Sigmoid colon (tissue), 4 donors: ENCODE measurements around the gene CREBL2.
"Not testable (repeated sequence)": the region's sequence is repeated elsewhere in the genome, so short reads cannot be mapped to it uniquely, and the experiment has no call there.

Source experiments
- EP300 ChIP-seq, 4 donors: sonication (generic); formaldehyde crosslinking; IDR thresholded peaks; one replicate each; pipeline ENCODE4 v1.6.1; 2017; ENCODE audit warnings: antibody characterized with exemption in 4 of 4
- POLR2A ChIP-seq, 2 donors: fragments of 450-650 bp; IDR thresholded peaks; one replicate each; pipeline ENCODE4 v1.6.1; 2016; ENCODE audit warnings: antibody characterized with exemption in 2 of 2, mild to moderate bottlenecking in 2 of 2, moderate library complexity in 2 of 2
- POLR2AphosphoS5 ChIP-seq, 4 donors: sonication (generic); formaldehyde crosslinking; IDR thresholded peaks; one replicate each; pipeline ENCODE4 v1.6.1; 2017; ENCODE audit warnings: antibody characterized with exemption in 4 of 4
- TF ChIP-seq, protein P1 (sequence below), 4 experiments: fragments of 450-650 bp in 3 of 4; fragments of 200-600 bp in 1 of 4; IDR thresholded peaks; one replicate each; pipeline ENCODE4 v1.5.1; 2016 to 2019; ENCODE audit warnings: antibody characterized with exemption in 4 of 4, mild to moderate bottlenecking in 3 of 4, moderate library complexity in 2 of 4

DNA sequence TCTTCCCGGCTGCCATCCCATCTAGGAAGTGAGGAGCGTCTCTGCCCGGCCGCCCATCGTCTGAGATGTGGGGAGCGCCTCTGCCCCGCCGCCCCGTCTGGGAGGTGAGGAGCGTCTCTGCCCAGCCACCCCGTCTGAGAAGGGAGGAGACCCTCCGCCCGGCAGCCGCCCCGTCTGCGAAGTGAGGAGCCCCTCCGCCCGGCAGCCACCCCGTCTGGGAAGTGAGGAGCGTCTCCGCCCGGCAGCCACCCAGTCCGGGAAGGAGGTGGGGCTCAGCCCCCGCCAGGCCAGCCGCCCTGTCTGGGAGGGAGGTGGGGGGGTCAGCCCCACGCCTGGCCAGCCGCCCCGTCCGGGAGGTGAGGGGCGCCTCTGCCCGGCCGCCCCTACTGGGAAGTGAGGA is 45.7 kb upstream of the CREBL2 start:
- TF ChIP-seq, protein P1, sequence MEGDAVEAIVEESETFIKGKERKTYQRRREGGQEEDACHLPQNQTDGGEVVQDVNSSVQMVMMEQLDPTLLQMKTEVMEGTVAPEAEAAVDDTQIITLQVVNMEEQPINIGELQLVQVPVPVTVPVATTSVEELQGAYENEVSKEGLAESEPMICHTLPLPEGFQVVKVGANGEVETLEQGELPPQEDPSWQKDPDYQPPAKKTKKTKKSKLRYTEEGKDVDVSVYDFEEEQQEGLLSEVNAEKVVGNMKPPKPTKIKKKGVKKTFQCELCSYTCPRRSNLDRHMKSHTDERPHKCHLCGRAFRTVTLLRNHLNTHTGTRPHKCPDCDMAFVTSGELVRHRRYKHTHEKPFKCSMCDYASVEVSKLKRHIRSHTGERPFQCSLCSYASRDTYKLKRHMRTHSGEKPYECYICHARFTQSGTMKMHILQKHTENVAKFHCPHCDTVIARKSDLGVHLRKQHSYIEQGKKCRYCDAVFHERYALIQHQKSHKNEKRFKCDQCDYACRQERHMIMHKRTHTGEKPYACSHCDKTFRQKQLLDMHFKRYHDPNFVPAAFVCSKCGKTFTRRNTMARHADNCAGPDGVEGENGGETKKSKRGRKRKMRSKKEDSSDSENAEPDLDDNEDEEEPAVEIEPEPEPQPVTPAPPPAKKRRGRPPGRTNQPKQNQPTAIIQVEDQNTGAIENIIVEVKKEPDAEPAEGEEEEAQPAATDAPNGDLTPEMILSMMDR (IDR thresholded peaks at IDR 0.05), result not testable (repeated sequence)
- not testable (repeated sequence) for TF ChIP-seq POLR2A, EP300, POLR2AphosphoS5 (IDR thresholded peaks at IDR 0.05)
